ENCODE measurements around the gene TUT7. TPM values are rescaled to one million over a fixed set of nuclear protein-coding genes. Genes with fewer than 3 reads are reported as not detected.

Gene TUT7
- total RNA-seq, 1 experiment from 2014 or later = 24.5 TPM

- Mint-ChIP-seq H3K27me3 (ENCODE audit: low read depth) (peaks cover 9% of the 10 kb centered on the region), H3K4me1 (peaks cover 47% of the 10 kb centered on the region), H3K36me3 (no peaks in the 10 kb centered on the region), H3K4me3 (no peak overlapping the region), H3K27ac (peak overlapping the region; percentile 97), H3K9me3 (no peaks in the 10 kb centered on the region)
- TF ChIP-seq, protein P1, sequence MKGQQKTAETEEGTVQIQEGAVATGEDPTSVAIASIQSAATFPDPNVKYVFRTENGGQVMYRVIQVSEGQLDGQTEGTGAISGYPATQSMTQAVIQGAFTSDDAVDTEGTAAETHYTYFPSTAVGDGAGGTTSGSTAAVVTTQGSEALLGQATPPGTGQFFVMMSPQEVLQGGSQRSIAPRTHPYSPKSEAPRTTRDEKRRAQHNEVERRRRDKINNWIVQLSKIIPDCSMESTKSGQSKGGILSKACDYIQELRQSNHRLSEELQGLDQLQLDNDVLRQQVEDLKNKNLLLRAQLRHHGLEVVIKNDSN (CRISPR knock-in tag; IDR thresholded peaks at IDR 0.05) = no peak
- TF ChIP-seq TEAD1 (CRISPR knock-in tag; IDR thresholded peaks at IDR 0.05) (no peak), ZMAT4 (CRISPR knock-in tag; IDR thresholded peaks at IDR 0.05) (no peak), ZNF281 (CRISPR knock-in tag; IDR thresholded peaks at IDR 0.05) (no peak), IRF1 (CRISPR knock-in tag; IDR thresholded peaks at IDR 0.05) (no peak), SMAD4 (CRISPR knock-in tag; IDR thresholded peaks at IDR 0.05) (no peak), ATF1 (CRISPR knock-in tag; IDR thresholded peaks at IDR 0.05) (no peak), ZNF219 (CRISPR knock-in tag; IDR thresholded peaks at IDR 0.05; ENCODE audit: borderline replicate concordance) (no peak), PRDM15 (CRISPR knock-in tag; IDR thresholded peaks at IDR 0.05) (no peak), ATF6 (CRISPR knock-in tag; IDR thresholded peaks at IDR 0.05) (no peak), HMGA2 (CRISPR knock-in tag; IDR thresholded peaks at IDR 0.05) (no peak), FOXJ3 (CRISPR knock-in tag; IDR thresholded peaks at IDR 0.05; ENCODE audit: borderline replicate concordance) (no peak)
- TF ChIP-seq, protein P2, sequence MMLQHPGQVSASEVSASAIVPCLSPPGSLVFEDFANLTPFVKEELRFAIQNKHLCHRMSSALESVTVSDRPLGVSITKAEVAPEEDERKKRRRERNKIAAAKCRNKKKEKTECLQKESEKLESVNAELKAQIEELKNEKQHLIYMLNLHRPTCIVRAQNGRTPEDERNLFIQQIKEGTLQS (CRISPR knock-in tag; conservative IDR thresholded peaks at IDR 0.05) = no peak
- TF ChIP-seq, protein P3, sequence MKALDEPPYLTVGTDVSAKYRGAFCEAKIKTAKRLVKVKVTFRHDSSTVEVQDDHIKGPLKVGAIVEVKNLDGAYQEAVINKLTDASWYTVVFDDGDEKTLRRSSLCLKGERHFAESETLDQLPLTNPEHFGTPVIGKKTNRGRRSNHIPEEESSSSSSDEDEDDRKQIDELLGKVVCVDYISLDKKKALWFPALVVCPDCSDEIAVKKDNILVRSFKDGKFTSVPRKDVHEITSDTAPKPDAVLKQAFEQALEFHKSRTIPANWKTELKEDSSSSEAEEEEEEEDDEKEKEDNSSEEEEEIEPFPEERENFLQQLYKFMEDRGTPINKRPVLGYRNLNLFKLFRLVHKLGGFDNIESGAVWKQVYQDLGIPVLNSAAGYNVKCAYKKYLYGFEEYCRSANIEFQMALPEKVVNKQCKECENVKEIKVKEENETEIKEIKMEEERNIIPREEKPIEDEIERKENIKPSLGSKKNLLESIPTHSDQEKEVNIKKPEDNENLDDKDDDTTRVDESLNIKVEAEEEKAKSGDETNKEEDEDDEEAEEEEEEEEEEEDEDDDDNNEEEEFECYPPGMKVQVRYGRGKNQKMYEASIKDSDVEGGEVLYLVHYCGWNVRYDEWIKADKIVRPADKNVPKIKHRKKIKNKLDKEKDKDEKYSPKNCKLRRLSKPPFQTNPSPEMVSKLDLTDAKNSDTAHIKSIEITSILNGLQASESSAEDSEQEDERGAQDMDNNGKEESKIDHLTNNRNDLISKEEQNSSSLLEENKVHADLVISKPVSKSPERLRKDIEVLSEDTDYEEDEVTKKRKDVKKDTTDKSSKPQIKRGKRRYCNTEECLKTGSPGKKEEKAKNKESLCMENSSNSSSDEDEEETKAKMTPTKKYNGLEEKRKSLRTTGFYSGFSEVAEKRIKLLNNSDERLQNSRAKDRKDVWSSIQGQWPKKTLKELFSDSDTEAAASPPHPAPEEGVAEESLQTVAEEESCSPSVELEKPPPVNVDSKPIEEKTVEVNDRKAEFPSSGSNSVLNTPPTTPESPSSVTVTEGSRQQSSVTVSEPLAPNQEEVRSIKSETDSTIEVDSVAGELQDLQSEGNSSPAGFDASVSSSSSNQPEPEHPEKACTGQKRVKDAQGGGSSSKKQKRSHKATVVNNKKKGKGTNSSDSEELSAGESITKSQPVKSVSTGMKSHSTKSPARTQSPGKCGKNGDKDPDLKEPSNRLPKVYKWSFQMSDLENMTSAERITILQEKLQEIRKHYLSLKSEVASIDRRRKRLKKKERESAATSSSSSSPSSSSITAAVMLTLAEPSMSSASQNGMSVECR (CRISPR knock-in tag; IDR thresholded peaks at IDR 0.05; ENCODE audit: borderline replicate concordance) = no peak
- ATAC-seq (no peak), DNase-seq (ENCODE audit: low spot score) (no peak)
- POLR2A ChIA-PET = interaction anchor here (0.6 kb wide), 1 partner anchor 18 kb away, joined by 3 read pairs; no protein-coding TSS in a partner anchor
- CTCF ChIA-PET = interaction anchor here (0.6 to 1.3 kb wide), 2 partner anchors 18 to 84 kb away, joined by 3 to 7 read pairs; no protein-coding TSS in a partner anchor
Observed at GRCh38 chr9:86286278-86286677, 67.9 kb downstream of the TUT7 start.
